ENCODE results near the gene USP22.

USP22 gene

DNA sequence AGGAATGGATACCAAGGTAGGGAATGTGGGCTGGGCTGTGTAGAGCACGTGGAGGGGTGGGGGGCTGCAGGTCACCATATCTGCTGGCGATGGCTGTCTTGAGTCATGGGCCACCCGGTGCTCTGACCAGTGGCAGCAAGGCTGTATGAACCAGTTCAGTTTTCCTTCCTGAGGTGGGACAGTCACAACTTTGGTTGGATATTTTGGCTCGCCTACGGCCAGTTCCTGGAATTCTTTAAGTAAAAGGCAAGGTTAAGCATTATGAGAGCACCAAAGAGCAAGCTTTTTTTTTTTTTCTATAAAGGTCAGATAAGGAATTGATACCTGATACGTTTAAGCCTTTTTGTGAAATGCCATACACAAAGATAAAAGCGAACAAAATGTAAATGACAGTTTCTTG is 81.9 kb downstream of the USP22 start:
- DNase-seq (ENCODE audit: low read depth), result no peak
- in situ Hi-C loops (cut with HindIII; ENCODE audit: low sequenced_read_pairs), result no loop called here

DNA sequence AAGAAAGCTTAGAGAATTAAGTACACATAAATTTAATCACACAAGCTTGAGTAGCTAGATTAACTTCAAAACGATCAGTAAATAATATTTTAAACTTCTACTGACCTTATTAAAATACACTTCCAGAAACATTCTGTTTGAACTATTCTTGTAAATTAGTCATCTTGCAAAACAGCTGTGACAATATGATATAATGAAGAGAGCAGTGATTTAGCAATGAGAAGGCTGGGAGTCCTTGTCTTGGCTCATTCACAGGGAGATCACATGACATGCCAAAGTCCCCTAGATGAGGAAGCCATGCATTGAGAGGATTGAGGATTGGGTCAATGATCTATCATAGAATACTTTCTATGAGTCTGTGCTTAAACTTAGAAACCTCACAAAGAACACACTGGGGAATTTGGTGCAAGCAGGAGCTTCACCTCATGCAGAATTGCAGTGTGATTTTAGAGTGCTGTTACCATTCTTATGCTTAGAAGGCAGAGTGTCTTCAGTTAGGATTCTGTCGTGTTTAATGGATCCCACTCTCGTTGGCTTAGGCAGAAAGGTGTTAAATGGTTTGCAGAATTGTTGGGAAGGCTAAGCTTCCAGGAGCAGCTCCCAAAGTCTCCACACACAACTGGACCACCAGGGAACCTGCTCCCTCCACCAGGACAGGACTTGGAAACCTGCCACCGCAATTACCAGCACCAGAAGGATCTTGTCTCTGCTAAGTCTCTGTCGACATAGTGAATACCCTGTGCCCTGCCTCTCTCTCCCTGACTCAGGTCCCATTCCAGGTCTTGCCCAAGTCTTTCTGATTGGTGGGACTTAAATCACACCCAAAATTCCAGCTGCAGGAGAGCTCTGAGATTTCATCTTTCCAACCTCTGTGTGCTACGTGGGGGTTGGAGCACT is 87.1 kb downstream of the USP22 start:
- H3K4me3 ChIP-seq (ENCODE audit: low read depth, low read length), result no peak overlapping the region
- in situ Hi-C loops (cut with HindIII; ENCODE audit: low sequenced_read_pairs), result no loop called here
- DNase-seq (ENCODE audit: low read depth), result no peak
- TF ChIP-seq CTCF (IDR thresholded peaks at IDR 0.05; ENCODE audit: low read depth, low read length, missing control alignments), result no peak

More for the DNA sequence above, 81.9 kb downstream of the USP22 start:
- no peak overlapping the region for H3K4me3 ChIP-seq (ENCODE audit: low read depth, low read length)
- no peak for TF ChIP-seq CTCF (IDR thresholded peaks at IDR 0.05; ENCODE audit: low read depth, low read length, missing control alignments)

DNA sequence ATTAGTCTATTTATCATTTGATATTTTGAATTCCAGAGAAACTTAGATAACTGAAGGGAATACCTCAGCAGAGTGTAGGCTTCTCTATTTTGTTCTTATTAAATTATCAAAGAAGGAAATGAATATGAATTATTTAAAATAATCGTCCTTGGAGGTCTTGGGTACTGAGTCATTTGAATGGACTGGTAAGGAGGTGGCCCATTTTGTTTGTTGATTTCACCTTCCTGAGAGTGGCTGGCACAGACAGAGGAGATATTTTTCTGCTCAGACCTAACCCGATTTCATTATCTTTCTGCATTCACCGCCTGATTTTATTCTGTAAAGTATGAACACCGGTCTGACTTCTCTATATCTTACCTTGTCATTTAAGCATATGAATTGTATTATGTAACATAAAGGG is 88.0 kb downstream of the USP22 start:
- DNase-seq (ENCODE audit: low read depth), result no peak
- no peak for TF ChIP-seq CTCF (IDR thresholded peaks at IDR 0.05; ENCODE audit: low read depth, low read length, missing control alignments)
- H3K4me3 ChIP-seq (ENCODE audit: low read depth, low read length), result no peak overlapping the region
- in situ Hi-C loops (cut with HindIII; ENCODE audit: low sequenced_read_pairs), result no loop called here

GRCh38 chr17:20952183-20952582 is 90.6 kb downstream of the USP22 start:
- in situ Hi-C loops (cut with HindIII; ENCODE audit: low sequenced_read_pairs), result no loop called here
- no peak for TF ChIP-seq CTCF (IDR thresholded peaks at IDR 0.05; ENCODE audit: low read depth, low read length, missing control alignments)
- DNase-seq (ENCODE audit: low read depth), result no peak
- H3K4me3 ChIP-seq (ENCODE audit: low read depth, low read length), result no peak overlapping the region

All from astrocyte of the cerebellum (primary cell).